GM23338 (cell line): ENCODE data around the gene MUC5B. TPM values are rescaled to one million over a fixed set of nuclear protein-coding genes. Genes with fewer than 3 reads are reported as not detected.

Source experiments
- ATAC-seq: fragments of 200-7000 bp; cut with Tn5 transposase; 3 replicates; pipeline ENCODE4 v1.9.1; 2020
- DNase-seq: peaks from one replicate; pipeline ENCODE4 v3.0.0-alpha.2; 2015; ENCODE audit warnings: low spot score
- H2AFZ ChIP-seq: fragments of 200-600 bp; sonication (generic); 2 replicates; pipeline ENCODE4 v1.8.0; 2016; ENCODE audit warnings: antibody characterized with exemption, mild to moderate bottlenecking, moderate library complexity
- H3F3A ChIP-seq: fragments of 200-600 bp; sonication (generic); replicated peaks from 2 replicates; pipeline ENCODE4 v1.8.0; 2017; ENCODE audit warnings: antibody characterized with exemption, mixed run types, low read depth
- H3K27ac ChIP-seq: fragments of 200-600 bp; sonication (generic); 2 replicates; pipeline ENCODE4 v1.6.1; 2016; ENCODE audit warnings: low read depth
- H3K27me3 ChIP-seq: fragments of 200-600 bp; sonication (generic); 2 replicates; pipeline ENCODE4 v1.8.0; 2016; ENCODE audit warnings: mild to moderate bottlenecking, mixed run types, moderate library complexity; ENCODE audit not compliant: insufficient read depth
- H3K36me3 ChIP-seq: fragments of 200-600 bp; sonication (generic); 2 replicates; pipeline ENCODE4 v1.8.0; 2016; ENCODE audit warnings: mild to moderate bottlenecking; ENCODE audit not compliant: insufficient read depth
- H3K4me1 ChIP-seq: fragments of 200-600 bp; sonication (generic); 2 replicates; pipeline ENCODE4 v1.8.0; 2016; ENCODE audit warnings: mild to moderate bottlenecking, moderate library complexity; ENCODE audit not compliant: insufficient read depth
- H3K4me2 ChIP-seq: fragments of 200-600 bp; sonication (generic); 2 replicates; pipeline ENCODE4 v1.7.1; 2017; ENCODE audit warnings: mixed run types
- H3K4me3 ChIP-seq: fragments of 200-600 bp; sonication (generic); 2 replicates; pipeline ENCODE4 v1.6.1; 2016; ENCODE audit warnings: mixed run types
- H3K79me2 ChIP-seq: fragments of 200-600 bp; sonication (generic); replicated peaks from 2 replicates; pipeline ENCODE4 v1.8.0; 2017; ENCODE audit warnings: mild to moderate bottlenecking; ENCODE audit not compliant: insufficient read depth
- H3K9me2 ChIP-seq: fragments of 200-600 bp; sonication (generic); 2 replicates; pipeline ENCODE4 v1.8.0; 2017; ENCODE audit not compliant: insufficient read depth
- H4K20me1 ChIP-seq: fragments of 200-600 bp; sonication (generic); replicated peaks from 2 replicates; pipeline ENCODE4 v1.8.0; 2017; ENCODE audit warnings: mild to moderate bottlenecking; ENCODE audit not compliant: insufficient read depth
- H3K27ac Mint-ChIP-seq: 2 replicates; pipeline ENCODE4 v1.8.0; 2020; ENCODE audit warnings: inconsistent platforms, mild to moderate bottlenecking, moderate library complexity, mixed read lengths
- H3K27me3 Mint-ChIP-seq: 3 replicates; pipeline ENCODE4 v1.8.0; 2022; ENCODE audit warnings: low read depth, mild to moderate bottlenecking, moderate library complexity, mixed read lengths, inconsistent platforms; ENCODE audit not compliant: insufficient read depth, poor library complexity
- H3K36me3 Mint-ChIP-seq: 3 replicates; pipeline ENCODE4 v1.8.0; 2021; ENCODE audit warnings: low read depth, mild to moderate bottlenecking, inconsistent platforms, moderate library complexity, mixed read lengths
- H3K4me1 Mint-ChIP-seq: 3 replicates; pipeline ENCODE4 v1.8.0; 2020; ENCODE audit warnings: mild to moderate bottlenecking, inconsistent platforms, mixed read lengths
- H3K4me3 Mint-ChIP-seq: 3 replicates; pipeline ENCODE4 v1.8.0; 2021; ENCODE audit warnings: moderate library complexity, mild to moderate bottlenecking, inconsistent platforms, mixed read lengths
- H3K9me3 Mint-ChIP-seq: 3 replicates; pipeline ENCODE4 v1.8.0; 2020; ENCODE audit warnings: moderate library complexity, mild to moderate bottlenecking, inconsistent platforms, mixed read lengths
- CREB1 ChIP-seq: fragments of 250-450 bp; sonication (Bioruptor Pico); IDR thresholded peaks from 2 replicates; pipeline ENCODE4 v1.5.0; 2020; ENCODE audit warnings: low read depth, mild to moderate bottlenecking, moderate library complexity
- CTCF ChIP-seq, 2 experiments: fragments of 200-600 bp in 1 of 2; sonication (generic) in 1 of 2; conservative IDR thresholded peaks; 2 replicates each; pipeline versions ENCODE4 v1.5.1 to v1.6.1; 2016 to 2017; ENCODE audit warnings: antibody characterized with exemption in 2 of 2, low read depth in 2 of 2, mild to moderate bottlenecking in 2 of 2, moderate library complexity in 1 of 2
- ETS1 ChIP-seq: IDR thresholded peaks from 2 replicates; pipeline ENCODE4 v1.6.1; 2016; ENCODE audit warnings: antibody characterized with exemption
- JUNB ChIP-seq: IDR thresholded peaks from one replicate; pipeline ENCODE4 v1.6.1; 2016; ENCODE audit warnings: antibody characterized with exemption; ENCODE audit not compliant: unreplicated experiment
- REST ChIP-seq: IDR thresholded peaks from one replicate; pipeline ENCODE4 v1.6.1; 2018; ENCODE audit warnings: antibody characterized with exemption; ENCODE audit not compliant: unreplicated experiment
- ZNF462 ChIP-seq: fragments of 250-450 bp; sonication (Bioruptor Pico); IDR thresholded peaks from 2 replicates; pipeline ENCODE4 v1.5.0; 2020; ENCODE audit warnings: mild to moderate bottlenecking, moderate library complexity
- polyA plus RNA-seq: library from polyadenylated mRNA; unstranded; fragments of >200 nt; fragmentation: Nextera tagmentation; extraction: Ambion mirVana; gene quantifications from 2 replicates; pipeline ENCODE4 v1.2.1, GENCODE V29; 2016
- total RNA-seq: library from RNA; depleted of rRNA; stranded (reverse); fragments of >200 nt; shearing (Covaris generic); gene quantifications from 2 replicates; pipeline ENCODE4 v1.2.3, GENCODE V29; 2014

Gene MUC5B
- total and polyA plus RNA-seq, 2 experiments from 2014 or later, result 0.18 to 0.90 TPM

GRCh38 chr11:1204381-1205101 is 18.3 kb upstream of the MUC5B start:
- Histone ChIP-seq H3K4me2 (no peak overlapping the region), H2AFZ (no peak overlapping the region), H3K27ac (no peak overlapping the region), H4K20me1 (no peaks in the 10 kb centered on the region), H3K36me3 (no peaks in the 10 kb centered on the region), H3K79me2 (no peaks in the 10 kb centered on the region), H3K9me2 (no peaks in the 10 kb centered on the region), H3K4me1 (no peaks in the 10 kb centered on the region), H3K27me3 (no peaks in the 10 kb centered on the region), H3K4me3 (no peak overlapping the region), H3F3A (no peaks in the 10 kb centered on the region)
- Mint-ChIP-seq H3K36me3 (no peaks in the 10 kb centered on the region; the same call in 2 of the 3 replicates), H3K27ac (no peak overlapping the region), H3K4me1 (no peaks in the 10 kb centered on the region; the same call in 2 of the 3 replicates), H3K9me3 (peaks cover 5% of the 10 kb centered on the region), H3K27me3 (peaks cover 6% of the 10 kb centered on the region), H3K4me3 (no peak overlapping the region)
- DNase-seq, result no peak
- ATAC-seq, result no peak
- TF ChIP-seq CTCF (conservative IDR thresholded peaks at IDR 0.05; ENCODE audit: low read depth in 2 of 2) (no peak), ETS1 (no peak), REST (no peak), ZNF462 (CRISPR knock-in tag) (no peak), JUNB (no peak), CREB1 (no peak)
